Measurements from ENCODE around the gene MORN5.

DNA sequence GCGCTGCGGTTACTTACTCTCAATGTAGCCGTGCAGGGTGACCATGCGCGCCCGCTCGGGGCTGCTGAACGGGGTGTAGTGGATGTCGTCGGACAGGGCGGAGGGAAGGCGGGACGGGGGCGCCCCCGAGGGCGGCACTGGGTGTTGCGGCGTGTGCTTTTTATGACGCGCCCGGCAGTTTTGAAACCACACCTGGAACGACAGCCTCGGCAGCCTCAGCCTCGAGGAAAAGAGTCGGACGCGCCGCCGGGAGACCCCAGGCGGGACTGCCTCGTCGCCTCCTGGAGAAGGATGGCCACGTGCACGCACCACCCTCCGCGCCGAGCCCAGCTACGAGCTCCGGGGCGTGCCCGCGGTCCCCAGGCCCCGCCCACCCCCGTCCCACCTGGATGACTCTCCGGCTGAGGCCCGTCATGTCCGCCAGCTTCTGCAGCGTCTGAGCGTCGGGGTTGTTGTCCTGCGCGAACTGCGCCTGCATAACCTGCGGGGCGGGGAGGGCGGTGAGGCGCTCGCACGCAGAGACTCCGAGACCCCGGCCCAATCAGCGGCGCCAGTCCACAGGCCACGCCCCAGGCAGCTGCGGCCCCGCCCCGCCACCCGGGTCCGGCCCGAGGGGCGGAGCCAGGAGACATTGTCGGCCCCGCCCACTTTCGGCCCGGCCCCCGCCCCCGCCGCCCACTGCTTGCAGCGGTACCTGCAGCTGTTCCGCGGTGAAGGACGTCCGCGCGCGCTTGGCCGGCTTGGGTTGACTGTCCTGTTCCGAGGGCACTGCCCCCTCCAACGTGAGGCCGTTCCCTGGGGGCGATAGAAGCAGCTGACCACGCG lies 54.1 kb downstream of the MORN5 start:
- no peak for TF ChIP-seq GATA2 (IDR thresholded peaks at IDR 0.05; ENCODE audit: low read depth, low read length)
- TF ChIP-seq GATA3 (IDR thresholded peaks at IDR 0.05; ENCODE audit: low read depth, low read length): no peak

All from SH-SY5Y (cell line).